ENCODE data around the gene RCAN2. TPM values are rescaled to one million over a fixed set of nuclear protein-coding genes. Genes with fewer than 3 reads are reported as not detected.

RCAN2 gene
- total and polyA plus RNA-seq, 2 donors (not counting 1 experiment from before 2014, with no cell fraction given), result not detected

- WGBS (ENCODE audit: insufficient coverage), result no CpG with 5 or more reads among the region's 5 CpGs
- intact Hi-C loops (cut with micrococcal nuclease), result no loop called here
- ChIA-PET CTCF (no interaction called here), POLR2A (no interaction called here)
- Histone ChIP-seq H3K79me2 (ENCODE audit: control insufficient read depth, insufficient read depth, low read length) (no peaks in the 10 kb centered on the region), H3K27me3 (replicated peaks in 1 of 4; ENCODE audit: control extremely low read depth in 1 of 4, control insufficient read depth in 3 of 4, insufficient read depth in 4 of 4, low read length in 3 of 4) (no peaks in the 10 kb centered on the region), H3K9me3 (ENCODE audit: control extremely low read depth in 1 of 3, control insufficient read depth in 2 of 3, insufficient read depth in 1 of 3, low read length in 2 of 3) (no peaks in the 10 kb centered on the region), H2AFZ (ENCODE audit: insufficient read depth, low read depth, low read length, poor library complexity, severe bottlenecking) (no peak overlapping the region), H3K9ac (ENCODE audit: low read length) (no peak overlapping the region), H3K27ac (ENCODE audit: low read length in 2 of 2) (no peak overlapping the region), H3K4me1 (ENCODE audit: control insufficient read depth in 2 of 2, insufficient read depth in 2 of 2, low read length in 2 of 2) (no peaks in the 10 kb centered on the region), H3K36me3 (replicated peaks in 1 of 2; ENCODE audit: control extremely low read depth in 1 of 2, control insufficient read depth in 1 of 2, extremely low read depth in 1 of 2, insufficient read depth in 2 of 2, low read length in 1 of 2) (no peaks in the 10 kb centered on the region), H4K20me1 (ENCODE audit: control insufficient read depth, insufficient read depth, low read length, poor library complexity, severe bottlenecking) (no peaks in the 10 kb centered on the region), H3K4me2 (replicated peaks; ENCODE audit: low read depth, low read length, poor library complexity, severe bottlenecking) (no peak overlapping the region), H3K4me3 (ENCODE audit: control extremely low read depth in 1 of 5, extremely low read depth in 1 of 5, insufficient read depth in 1 of 5, low read depth in 2 of 5, low read length in 4 of 5) (no peak overlapping the region)
- ATAC-seq (ENCODE audit: low read depth), result no peak
- Mint-ChIP-seq H3K9me3 (ENCODE audit: insufficient read depth) (no peaks in the 10 kb centered on the region), H3K4me3 (no peak overlapping the region), H3K27me3 (no peaks in the 10 kb centered on the region), H3K4me1 (no peaks in the 10 kb centered on the region), H3K27ac (no peak overlapping the region)
- DNase-seq, result no peak
- TF ChIP-seq EZH2 (IDR thresholded peaks at IDR 0.05; ENCODE audit: borderline replicate concordance, insufficient read depth, low read depth, low read length, poor library complexity, severe bottlenecking), result no peak
- no peak for TF ChIP-seq CTCF (IDR thresholded peaks at IDR 0.05)
Observed at GRCh38 chr6:46210294-46210693, 281.0 kb downstream of the RCAN2 start.

DNA sequence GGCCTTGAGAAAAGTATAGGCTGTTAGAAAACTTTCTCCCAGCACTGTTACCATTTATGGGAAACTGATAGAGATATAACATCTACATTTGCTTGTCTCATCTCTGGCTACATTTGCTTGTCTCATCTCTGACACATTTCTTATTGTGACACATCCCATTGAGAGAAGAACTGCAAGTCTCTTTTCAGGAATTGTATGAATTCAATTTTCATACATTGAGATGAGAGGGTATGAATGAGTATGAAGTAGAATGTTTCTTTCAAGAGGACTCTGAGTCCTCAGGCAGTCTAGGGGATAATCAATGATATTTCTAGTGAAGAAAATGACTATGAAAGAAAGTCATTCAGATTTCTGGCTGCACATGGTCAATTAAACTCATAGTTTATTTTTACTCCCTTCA is 282.9 kb downstream of the RCAN2 start:
- POLR2A ChIA-PET, result no interaction called here
- H3K4me2 ChIP-seq (replicated peaks; ENCODE audit: low read depth, low read length, poor library complexity, severe bottlenecking), result no peak overlapping the region
- H2AFZ ChIP-seq (ENCODE audit: insufficient read depth, low read depth, low read length, poor library complexity, severe bottlenecking), result no peak overlapping the region
- H3K4me3 ChIP-seq (ENCODE audit: control extremely low read depth in 1 of 5, extremely low read depth in 1 of 5, insufficient read depth in 1 of 5, low read depth in 2 of 5, low read length in 4 of 5), result no peak overlapping the region
- H3K27me3 ChIP-seq (replicated peaks in 1 of 4; ENCODE audit: control extremely low read depth in 1 of 4, control insufficient read depth in 3 of 4, insufficient read depth in 4 of 4, low read length in 3 of 4), result no peaks in the 10 kb centered on the region
- H4K20me1 ChIP-seq (ENCODE audit: control insufficient read depth, insufficient read depth, low read length, poor library complexity, severe bottlenecking), result no peaks in the 10 kb centered on the region
- no peak for TF ChIP-seq CTCF (IDR thresholded peaks at IDR 0.05)
- TF ChIP-seq EZH2 (IDR thresholded peaks at IDR 0.05; ENCODE audit: borderline replicate concordance, insufficient read depth, low read depth, low read length, poor library complexity, severe bottlenecking), result no peak
- H3K79me2 ChIP-seq (ENCODE audit: control insufficient read depth, insufficient read depth, low read length), result no peaks in the 10 kb centered on the region
- intact Hi-C loops (cut with micrococcal nuclease), result no loop called here
- Mint-ChIP-seq H3K4me1 (no peaks in the 10 kb centered on the region), H3K27me3 (no peaks in the 10 kb centered on the region), H3K9me3 (ENCODE audit: insufficient read depth) (no peaks in the 10 kb centered on the region), H3K4me3 (no peak overlapping the region), H3K27ac (no peak overlapping the region)
- ATAC-seq (ENCODE audit: low read depth) (no peak), DNase-seq (no peak)
- no peak overlapping the region for H3K9ac ChIP-seq (ENCODE audit: low read length)
- no peak overlapping the region for H3K27ac ChIP-seq (ENCODE audit: low read length in 2 of 2)
- no peaks in the 10 kb centered on the region for H3K4me1 ChIP-seq (ENCODE audit: control insufficient read depth in 2 of 2, insufficient read depth in 2 of 2, low read length in 2 of 2)
- H3K36me3 ChIP-seq (replicated peaks in 1 of 2; ENCODE audit: control extremely low read depth in 1 of 2, control insufficient read depth in 1 of 2, extremely low read depth in 1 of 2, insufficient read depth in 2 of 2, low read length in 1 of 2), result no peaks in the 10 kb centered on the region
- CTCF ChIA-PET, result interaction anchor here (2.0 kb wide), 1 partner anchor 12 kb away, joined by 8 read pairs; no protein-coding TSS in a partner anchor
- H3K9me3 ChIP-seq (ENCODE audit: control extremely low read depth in 1 of 3, control insufficient read depth in 2 of 3, insufficient read depth in 1 of 3, low read length in 2 of 3), result peaks cover 0 to 5% (median 0%) of the 10 kb centered on the region in 3 donors

Measured in B cell (primary cell).